IgD-negative memory B cell (primary cell): ENCODE results near the gene REEP5. TPM values are rescaled to one million over a fixed set of nuclear protein-coding genes. Genes with fewer than 3 reads are reported as not detected.
"Not testable (repeated sequence)": the region's sequence is repeated elsewhere in the genome, so short reads cannot be mapped to it uniquely, and the experiment has no call there.

Experiments
- H3K27ac Mint-ChIP-seq, 3 donors: one replicate each; pipeline ENCODE4 v1.8.0; 2020 to 2022; ENCODE audit warnings: mild to moderate bottlenecking in 3 of 3, mixed read lengths in 3 of 3, moderate library complexity in 1 of 3
- H3K27me3 Mint-ChIP-seq: one replicate; pipeline ENCODE4 v1.8.0; 2021; ENCODE audit warnings: mixed read lengths
- H3K36me3 Mint-ChIP-seq: one replicate; pipeline ENCODE4 v1.8.0; 2020; ENCODE audit warnings: mild to moderate bottlenecking, mixed read lengths
- H3K4me1 Mint-ChIP-seq, 3 donors: one replicate each; pipeline ENCODE4 v1.8.0; 2020 to 2022; ENCODE audit warnings: mixed read lengths in 3 of 3, mild to moderate bottlenecking in 1 of 3
- H3K4me3 Mint-ChIP-seq, 4 donors: one replicate each; pipeline ENCODE4 v1.8.0; 2020 to 2022; ENCODE audit warnings: mild to moderate bottlenecking in 4 of 4, mixed read lengths in 4 of 4, moderate library complexity in 3 of 4
- H3K9me3 Mint-ChIP-seq, 3 donors: one replicate each; pipeline ENCODE4 v1.8.0; 2020 to 2021; ENCODE audit warnings: mixed read lengths in 3 of 3, mild to moderate bottlenecking in 1 of 3
- polyA plus RNA-seq: library from polyadenylated mRNA; unstranded; fragments of 300-500 nt; fragmentation: Illumina TruSeq; gene quantifications from one replicate; pipeline ENCODE4 v1.2.3, GENCODE V29; 2021

REEP5 gene
- polyA plus RNA-seq, 1 donor from 2014 or later = 113 TPM

DNA sequence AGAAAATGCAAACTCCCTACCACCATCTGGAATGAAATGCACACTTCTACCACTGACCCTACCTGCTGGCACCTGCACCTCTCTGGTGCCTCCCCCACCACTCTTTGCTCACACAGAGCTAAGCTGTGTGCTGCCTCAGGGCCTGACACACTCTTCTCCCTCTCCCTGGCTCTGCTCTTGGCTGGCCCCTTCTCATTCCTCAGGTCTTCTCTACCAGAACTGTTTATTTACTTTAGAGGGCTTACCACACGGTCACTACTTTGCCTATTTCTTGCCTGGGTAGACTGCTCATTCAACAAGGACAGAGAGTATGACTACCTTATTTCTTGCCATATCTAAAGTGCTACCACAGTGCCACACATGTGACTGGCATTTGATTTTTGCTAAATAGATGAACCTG, 3.3 kb downstream of the REEP5 start:
- Mint-ChIP-seq H3K4me1 (peaks cover 58 to 67% (median 61%) of the 10 kb centered on the region in 3 donors), H3K36me3 (peaks cover 9% of the 10 kb centered on the region), H3K4me3 (peak overlapping the region in 3 of 4 donors; percentile 70 to 77 (median 72)), H3K9me3 (no peaks in the 10 kb centered on the region), H3K27ac (peak overlapping the region in 1 of 3 donors; percentile 25), H3K27me3 (no peaks in the 10 kb centered on the region)

DNA sequence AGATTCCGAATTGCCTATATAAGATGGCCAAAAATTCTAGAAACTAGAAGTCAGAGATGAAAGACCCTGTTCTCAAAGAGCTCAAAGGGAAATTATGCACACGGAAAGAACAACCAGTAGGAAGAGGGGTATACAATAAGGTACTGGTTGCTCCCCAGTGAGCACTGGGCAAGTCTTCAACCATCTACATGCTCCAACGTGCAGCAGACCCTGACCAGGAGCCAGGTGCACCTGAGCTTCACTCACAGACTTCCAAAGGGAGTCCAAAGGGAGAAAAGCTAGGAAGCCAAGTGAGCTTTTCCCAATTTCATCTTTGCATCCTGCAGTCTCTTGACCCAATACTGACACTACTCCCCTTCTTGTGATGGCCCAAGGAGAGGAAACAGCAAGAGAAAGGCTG, 3.9 kb downstream of the REEP5 start:
- Mint-ChIP-seq H3K4me1 (peaks cover 54 to 64% (median 56%) of the 10 kb centered on the region in 3 donors), H3K4me3 (peak overlapping the region in 3 of 4 donors; percentile 23 to 72 (median 40)), H3K9me3 (no peaks in the 10 kb centered on the region), H3K27me3 (no peaks in the 10 kb centered on the region), H3K36me3 (peaks cover 9% of the 10 kb centered on the region), H3K27ac (peak overlapping the region in 1 of 3 donors; percentile 25)

DNA sequence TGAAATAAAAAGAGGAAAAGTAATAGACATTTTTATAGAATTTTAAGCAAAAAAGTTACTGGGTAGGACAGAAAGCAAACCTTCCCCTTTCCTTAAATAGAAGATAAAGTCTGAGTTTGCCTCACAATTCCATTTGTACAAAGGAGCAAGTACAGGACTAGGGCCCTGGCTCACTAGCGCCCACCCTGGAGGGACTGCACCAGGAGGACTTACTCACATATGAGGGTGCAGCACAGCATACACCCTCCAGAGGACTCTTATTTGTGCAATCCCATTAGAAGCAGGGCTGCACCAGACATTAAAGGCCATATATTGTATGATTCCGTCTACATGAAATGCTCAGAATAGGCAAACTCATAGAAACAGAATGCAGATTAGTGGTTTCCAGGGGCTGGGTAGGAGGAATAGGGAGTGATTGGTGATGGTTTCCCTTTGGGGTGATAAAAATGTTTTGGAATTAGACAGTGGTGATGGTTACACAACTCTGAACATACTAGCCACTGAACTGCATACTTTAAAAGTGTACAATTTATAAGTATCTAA, 4.5 kb downstream of the REEP5 start:
- Mint-ChIP-seq H3K4me1 (peaks cover 51 to 63% (median 58%) of the 10 kb centered on the region in 3 donors), H3K4me3 (peak overlapping the region in 2 of 4 donors; percentile 46 to 72), H3K27me3 (no peaks in the 10 kb centered on the region), H3K36me3 (peaks cover 9% of the 10 kb centered on the region), H3K27ac (peak overlapping the region in 2 of 3 donors; percentile 25 to 43), H3K9me3 (no peaks in the 10 kb centered on the region)

DNA sequence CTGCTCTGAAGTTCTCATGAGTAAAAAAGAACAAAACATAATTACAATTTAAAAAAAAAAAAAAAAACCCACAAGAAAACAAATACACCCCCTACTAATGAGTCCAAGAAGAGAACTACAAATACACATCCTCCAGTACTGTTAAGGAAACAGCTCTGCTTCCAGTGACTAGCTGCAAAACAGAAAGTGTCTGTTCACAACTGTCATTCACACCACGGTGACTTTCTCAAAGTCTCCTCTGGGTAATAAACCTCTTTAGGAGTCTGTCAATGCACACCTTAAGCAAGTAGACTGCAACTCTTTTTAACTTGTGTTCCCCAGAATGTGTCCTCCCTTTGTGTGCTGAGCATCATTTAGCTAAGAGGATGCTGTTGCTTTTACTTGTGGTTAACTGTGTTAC, 6.2 kb downstream of the REEP5 start:
- peaks cover 45 to 60% (median 58%) of the 10 kb centered on the region in 3 donors for H3K4me1 Mint-ChIP-seq
- H3K9me3 Mint-ChIP-seq = no peaks in the 10 kb centered on the region
- peak overlapping the region in 1 of 4 donors; percentile 66 for H3K4me3 Mint-ChIP-seq
- no peaks in the 10 kb centered on the region for H3K27me3 Mint-ChIP-seq
- H3K36me3 Mint-ChIP-seq = peaks cover 11% of the 10 kb centered on the region
- no peak overlapping the region for H3K27ac Mint-ChIP-seq

DNA sequence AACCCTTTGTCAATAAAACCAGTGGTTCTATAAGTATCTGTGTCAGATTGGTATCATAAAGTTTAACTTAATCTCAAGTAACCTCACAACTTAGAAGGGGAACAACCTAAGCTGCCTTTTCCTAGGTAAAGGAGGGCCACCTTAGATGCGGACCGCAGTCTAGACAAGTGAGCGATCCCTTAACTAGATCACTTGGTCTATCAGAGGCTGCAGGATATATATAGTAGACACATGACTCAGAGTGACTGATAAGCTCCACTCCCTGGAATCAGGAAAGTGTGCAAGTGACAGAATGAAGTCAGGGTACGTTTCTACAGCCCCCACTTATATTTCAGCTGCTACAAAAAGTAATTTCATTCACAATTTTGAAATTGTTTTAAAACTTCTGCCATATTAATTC, 7.4 kb downstream of the REEP5 start:
- Mint-ChIP-seq H3K36me3 (peaks cover 11% of the 10 kb centered on the region), H3K4me1 (peaks cover 37 to 59% (median 52%) of the 10 kb centered on the region in 3 donors), H3K9me3 (no peaks in the 10 kb centered on the region), H3K27ac (no peak overlapping the region), H3K4me3 (peak overlapping the region in 1 of 4 donors; percentile 63), H3K27me3 (no peaks in the 10 kb centered on the region)

DNA sequence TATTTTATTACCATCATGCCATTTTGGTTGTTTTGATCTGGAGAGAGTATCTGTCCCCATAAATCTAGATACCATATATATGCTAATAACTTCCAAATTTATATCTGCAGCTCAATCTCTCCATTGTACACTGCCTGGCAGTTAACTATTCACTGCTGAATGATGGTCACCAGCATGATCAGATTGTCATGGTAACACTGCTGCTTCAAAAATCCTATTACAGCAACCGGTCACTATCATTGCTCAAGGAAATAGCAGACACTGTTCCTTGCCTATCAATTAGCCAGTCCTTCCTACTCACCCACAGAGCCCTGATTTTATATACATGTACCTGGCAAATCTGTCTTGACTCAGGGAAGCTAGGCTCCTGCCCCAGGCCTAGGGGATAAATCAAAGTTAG, 11.5 kb downstream of the REEP5 start:
- H3K27me3 Mint-ChIP-seq = no peaks in the 10 kb centered on the region
- H3K36me3 Mint-ChIP-seq = peaks cover 5% of the 10 kb centered on the region
- no peak overlapping the region for H3K27ac Mint-ChIP-seq
- H3K4me3 Mint-ChIP-seq = no peak overlapping the region
- no peaks in the 10 kb centered on the region for H3K9me3 Mint-ChIP-seq
- peaks cover 18 to 53% (median 39%) of the 10 kb centered on the region in 3 donors for H3K4me1 Mint-ChIP-seq

DNA sequence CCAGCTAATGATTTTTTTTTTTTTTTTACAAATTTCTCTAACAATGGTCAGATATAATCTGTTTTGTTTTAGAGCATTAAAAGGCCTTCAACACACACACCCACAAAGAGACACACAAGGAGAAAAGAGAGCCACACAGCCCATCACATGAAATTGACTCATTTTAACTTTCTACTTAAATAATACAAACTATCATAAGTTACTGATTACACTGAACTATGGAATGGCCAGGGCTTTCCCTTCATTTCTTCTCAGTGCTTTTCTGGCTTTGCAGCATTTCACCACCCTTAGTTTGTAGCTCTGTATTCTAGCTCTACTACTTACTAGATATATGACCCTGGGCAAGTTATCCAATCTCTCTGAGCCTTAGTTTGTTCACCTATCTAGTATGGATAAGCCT, 13.2 kb downstream of the REEP5 start:
- H3K4me3 Mint-ChIP-seq = no peak overlapping the region
- peaks cover 17 to 47% (median 33%) of the 10 kb centered on the region in 3 donors for H3K4me1 Mint-ChIP-seq
- no peaks in the 10 kb centered on the region for H3K9me3 Mint-ChIP-seq
- no peak overlapping the region for H3K27ac Mint-ChIP-seq
- peaks cover 2% of the 10 kb centered on the region for H3K36me3 Mint-ChIP-seq
- no peaks in the 10 kb centered on the region for H3K27me3 Mint-ChIP-seq

DNA sequence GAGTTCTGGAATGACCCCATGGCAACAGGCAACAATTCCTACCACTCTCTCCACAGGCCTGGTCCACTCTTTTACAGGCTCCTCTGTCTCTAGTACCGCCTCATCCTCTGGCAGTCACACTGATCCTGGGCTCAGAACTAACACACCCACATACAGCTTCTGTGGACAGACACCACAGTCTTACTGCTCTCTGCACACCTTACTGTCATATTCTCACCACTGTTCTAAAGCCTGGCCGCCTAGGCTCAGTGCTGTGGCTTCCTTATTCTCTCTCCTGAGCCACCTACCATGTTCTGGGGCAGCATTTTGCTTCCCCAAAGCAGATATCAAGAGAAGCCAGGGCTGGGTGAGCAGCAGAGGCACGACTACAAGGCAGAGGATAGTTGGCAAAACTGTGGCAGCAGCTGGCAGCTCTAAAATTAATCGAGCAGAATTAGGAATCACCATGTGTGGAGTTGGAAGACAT, 14.8 kb downstream of the REEP5 start:
- H3K27me3 Mint-ChIP-seq = no peaks in the 10 kb centered on the region
- H3K4me1 Mint-ChIP-seq = peaks cover 17 to 41% (median 26%) of the 10 kb centered on the region in 3 donors
- H3K27ac Mint-ChIP-seq = peak overlapping the region; percentile 6 to 23 (median 9)
- H3K9me3 Mint-ChIP-seq = no peaks in the 10 kb centered on the region
- peak overlapping the region in 2 of 4 donors; percentile 0 to 56 for H3K4me3 Mint-ChIP-seq
- peaks cover 5% of the 10 kb centered on the region for H3K36me3 Mint-ChIP-seq

DNA sequence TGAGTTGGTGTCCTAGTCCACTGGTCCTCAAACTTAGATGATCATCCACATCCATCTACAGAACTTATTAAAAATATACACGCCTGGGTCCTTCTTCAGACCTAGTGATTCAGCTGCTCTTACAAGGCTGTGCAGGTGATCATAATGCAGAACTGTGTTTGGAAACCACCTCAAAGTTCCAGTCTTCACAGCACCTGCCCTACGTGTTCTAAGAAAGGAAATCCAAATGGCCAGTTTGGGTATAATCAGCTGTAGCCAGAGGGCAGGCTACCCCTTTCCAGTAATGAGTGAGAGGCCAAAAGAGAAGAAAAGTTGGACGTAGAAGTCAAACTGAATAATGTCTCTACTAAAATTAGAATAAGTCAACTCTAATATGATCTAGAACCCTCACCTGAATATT, 15.4 kb downstream of the REEP5 start:
- Mint-ChIP-seq H3K4me3 (peak overlapping the region in 1 of 4 donors; percentile 63), H3K36me3 (peaks cover 5% of the 10 kb centered on the region), H3K9me3 (no peaks in the 10 kb centered on the region), H3K27ac (peak overlapping the region in 2 of 3 donors; percentile 9 to 23), H3K27me3 (no peaks in the 10 kb centered on the region), H3K4me1 (peaks cover 17 to 41% (median 26%) of the 10 kb centered on the region in 3 donors)

DNA sequence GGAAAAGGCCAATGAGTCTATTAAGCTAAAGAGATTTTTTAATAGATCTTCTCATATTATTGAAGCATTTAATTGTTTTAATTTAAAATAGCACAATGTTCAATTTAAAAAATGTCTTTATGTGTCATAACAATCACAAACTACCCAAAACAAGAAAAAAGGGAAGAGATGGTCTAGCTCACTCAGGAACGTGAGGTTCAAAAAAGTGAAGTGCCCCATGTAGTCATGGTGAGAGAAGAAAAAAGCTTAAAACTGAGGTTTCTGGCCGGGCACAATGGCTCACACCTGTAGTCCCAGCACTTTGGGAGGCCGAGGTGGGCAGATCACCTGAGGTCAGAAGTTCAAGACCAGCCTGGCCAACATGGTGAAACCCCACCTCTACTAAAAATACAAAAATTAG, 17.0 kb downstream of the REEP5 start:
- H3K27ac Mint-ChIP-seq = peak overlapping the region in 2 of 3 donors; percentile 17 to 89
- H3K4me3 Mint-ChIP-seq, H3K36me3 Mint-ChIP-seq, H3K27me3 Mint-ChIP-seq, H3K9me3 Mint-ChIP-seq: not testable (repeated sequence)
- H3K4me1 Mint-ChIP-seq = peaks cover 17 to 31% (median 25%) of the 10 kb centered on the region in 3 donors

DNA sequence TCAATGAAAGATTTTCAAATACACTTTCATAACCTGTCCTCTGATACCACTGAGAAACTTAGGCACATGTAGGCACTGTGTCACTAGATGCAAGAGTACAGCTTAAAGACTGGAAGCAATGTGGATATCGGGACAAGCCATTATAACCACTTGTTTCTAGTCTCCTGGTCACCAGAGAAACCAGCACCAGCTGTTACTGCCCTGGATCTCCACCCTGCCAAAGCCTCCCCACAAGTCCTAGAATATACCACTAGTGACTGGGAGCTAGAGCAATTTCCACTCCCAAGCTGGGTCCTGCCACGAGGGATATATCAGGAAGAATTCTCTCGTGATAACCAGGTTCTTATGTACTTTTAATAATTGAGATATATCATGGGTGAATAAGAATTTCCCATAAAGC, 19.5 kb downstream of the REEP5 start:
- Mint-ChIP-seq H3K4me3 (no peak overlapping the region), H3K4me1 (peaks cover 11 to 24% (median 23%) of the 10 kb centered on the region in 3 donors), H3K27me3 (no peaks in the 10 kb centered on the region), H3K36me3 (peaks cover 5% of the 10 kb centered on the region), H3K9me3 (no peaks in the 10 kb centered on the region), H3K27ac (no peak overlapping the region)

DNA sequence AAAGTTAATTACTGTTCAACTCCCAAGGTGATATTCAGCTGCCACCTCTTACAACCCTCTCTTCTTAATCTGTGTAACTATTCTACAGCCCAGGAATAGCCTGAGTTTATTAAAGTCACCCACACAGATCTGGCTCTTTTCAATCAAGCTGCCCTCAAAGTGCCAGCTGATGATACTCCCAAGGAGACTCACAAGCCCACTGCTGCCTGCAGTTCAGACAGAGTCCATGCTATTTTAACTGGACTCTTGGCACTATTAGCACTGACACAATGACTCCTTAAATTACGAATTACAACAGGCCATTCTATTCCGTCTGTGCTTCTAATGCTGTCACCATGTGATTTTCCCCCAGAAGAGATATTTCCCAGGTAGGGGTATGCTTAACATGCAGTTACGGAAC, 26.3 kb downstream of the REEP5 start:
- Mint-ChIP-seq H3K27me3 (no peaks in the 10 kb centered on the region), H3K36me3 (peaks cover 14% of the 10 kb centered on the region), H3K4me1 (peaks cover 9 to 11% (median 11%) of the 10 kb centered on the region in 3 donors), H3K4me3 (peak overlapping the region in 1 of 4 donors; percentile 53), H3K9me3 (no peaks in the 10 kb centered on the region), H3K27ac (peak overlapping the region in 1 of 3 donors; percentile 10)

DNA sequence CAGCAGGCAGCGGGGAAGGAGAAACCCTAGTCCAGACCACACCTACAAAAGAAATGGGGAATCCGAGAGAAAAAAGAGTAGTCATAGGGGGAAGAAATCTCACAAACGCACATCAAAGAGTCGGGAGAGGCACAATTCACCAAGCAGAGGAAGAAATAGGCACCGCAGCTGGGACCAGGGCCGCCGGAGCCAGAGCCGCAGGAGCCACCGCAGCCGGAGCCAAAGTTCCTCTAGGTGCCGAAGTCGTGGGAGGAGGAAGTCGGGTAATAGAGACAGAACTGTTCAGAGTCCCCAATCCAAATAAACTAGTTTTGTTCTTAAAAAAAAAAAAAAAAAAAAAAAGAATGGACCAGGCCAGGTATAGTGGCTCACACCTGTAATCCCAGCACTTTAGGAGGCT, 29.3 kb downstream of the REEP5 start:
- peaks cover 9 to 15% (median 11%) of the 10 kb centered on the region in 3 donors for H3K4me1 Mint-ChIP-seq
- peaks cover 15% of the 10 kb centered on the region for H3K36me3 Mint-ChIP-seq
- H3K9me3 Mint-ChIP-seq = no peaks in the 10 kb centered on the region
- no peak overlapping the region for H3K4me3 Mint-ChIP-seq
- H3K27ac Mint-ChIP-seq = no peak overlapping the region
- H3K27me3 Mint-ChIP-seq = no peaks in the 10 kb centered on the region

DNA sequence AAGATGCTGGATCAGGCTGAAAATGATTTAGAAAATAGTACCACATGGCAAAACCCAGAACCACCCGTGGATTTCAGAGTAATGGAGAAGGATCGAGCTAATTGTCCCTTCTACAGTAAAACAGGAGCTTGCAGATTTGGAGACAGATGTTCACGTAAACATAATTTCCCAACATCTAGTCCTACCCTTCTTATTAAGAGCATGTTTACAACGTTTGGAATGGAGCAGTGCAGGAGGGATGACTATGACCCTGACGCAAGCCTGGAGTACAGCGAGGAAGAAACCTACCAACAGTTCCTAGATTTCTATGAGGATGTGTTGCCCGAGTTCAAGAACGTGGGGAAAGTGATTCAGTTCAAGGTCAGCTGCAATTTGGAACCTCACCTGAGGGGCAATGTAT, 30.0 kb downstream of the REEP5 start:
- H3K27me3 Mint-ChIP-seq, H3K4me3 Mint-ChIP-seq, H3K9me3 Mint-ChIP-seq: not testable (repeated sequence)
- Mint-ChIP-seq H3K27ac (peak overlapping the region in 1 of 3 donors; percentile 14), H3K36me3 (peaks cover 12% of the 10 kb centered on the region), H3K4me1 (peaks cover 7 to 11% (median 10%) of the 10 kb centered on the region in 3 donors)

DNA sequence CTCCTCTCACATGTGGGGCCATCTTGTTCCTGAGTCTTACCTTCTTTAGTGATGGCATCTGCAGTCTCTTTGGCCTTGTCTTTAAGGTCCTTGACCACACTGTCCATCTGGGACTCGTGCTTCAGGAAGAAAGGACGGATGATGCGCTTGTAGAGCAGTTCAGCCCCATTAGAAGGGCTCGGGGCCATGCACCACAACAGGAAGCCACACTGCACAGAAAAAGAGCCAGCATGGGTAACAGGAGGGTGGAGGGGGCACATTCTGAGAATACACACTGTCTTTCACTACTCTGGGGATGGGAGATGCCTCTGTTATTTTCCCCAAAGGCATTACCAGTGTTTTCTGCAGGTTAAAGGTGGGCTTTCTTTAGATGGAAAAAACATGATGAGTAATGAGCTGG, 35.1 kb downstream of the REEP5 start:
- peak overlapping the region in 2 of 3 donors; percentile 72 to 90 for H3K27ac Mint-ChIP-seq
- peaks cover 2 to 8% (median 6%) of the 10 kb centered on the region in 3 donors for H3K4me1 Mint-ChIP-seq
- H3K4me3 Mint-ChIP-seq = no peak overlapping the region
- H3K36me3 Mint-ChIP-seq = peaks cover 9% of the 10 kb centered on the region
- H3K27me3 Mint-ChIP-seq = no peaks in the 10 kb centered on the region
- H3K9me3 Mint-ChIP-seq = no peaks in the 10 kb centered on the region

DNA sequence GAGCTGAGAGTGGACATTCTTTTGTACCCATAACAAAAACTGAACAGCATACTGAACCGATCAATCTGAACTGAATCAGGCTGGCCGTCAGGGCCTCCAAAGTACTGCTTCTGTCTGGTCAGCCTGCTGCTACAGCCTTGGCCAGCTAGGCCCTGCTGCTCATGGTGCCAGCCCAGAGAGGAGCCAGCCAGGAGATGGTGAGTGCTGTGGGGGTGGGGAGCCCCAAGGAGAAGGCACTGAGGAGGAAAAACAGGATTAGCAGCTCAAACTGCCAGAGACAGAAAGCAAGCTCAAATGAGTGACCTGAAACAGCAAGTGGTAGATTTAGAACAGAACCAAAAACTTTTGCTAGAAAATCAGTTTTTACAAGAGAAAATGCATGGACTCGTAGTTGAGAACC, 37.0 kb downstream of the REEP5 start:
- Mint-ChIP-seq H3K4me3 (no peak overlapping the region), H3K36me3 (peaks cover 6% of the 10 kb centered on the region), H3K4me1 (peaks cover 0 to 6% (median 5%) of the 10 kb centered on the region in 3 donors), H3K27ac (peak overlapping the region in 1 of 3 donors; percentile 78), H3K27me3 (no peaks in the 10 kb centered on the region), H3K9me3 (no peaks in the 10 kb centered on the region)
